ENCODE measurements around the gene SGPL1.

Gene SGPL1

GRCh38 chr10:70921285-70921684 lies 105.5 kb downstream of the SGPL1 start:
- DNase-seq (ENCODE audit: low spot score), result no peak

- DNase-seq (ENCODE audit: low spot score), result no peak
Measured at GRCh38 chr10:70923696-70924095, 107.9 kb downstream of the SGPL1 start.

- peak; percentile 77 for DNase-seq (ENCODE audit: low spot score)
Measured at GRCh38 chr10:70925377-70926225, 109.9 kb downstream of the SGPL1 start.

- DNase-seq (ENCODE audit: low spot score), result no peak
Measured at GRCh38 chr10:70926226-70927000, 110.7 kb downstream of the SGPL1 start.

- DNase-seq (ENCODE audit: low spot score), result no peak
Measured at GRCh38 chr10:70927189-70927943, 111.6 kb downstream of the SGPL1 start.

- no peak for DNase-seq (ENCODE audit: low spot score)
Measured at GRCh38 chr10:70928140-70928539, 112.4 kb downstream of the SGPL1 start.

GRCh38 chr10:70930263-70931000 lies 114.7 kb downstream of the SGPL1 start:
- no peak for DNase-seq (ENCODE audit: low spot score)
